HG03469 (cell line): ENCODE data around the gene LMNA.

Source experiments
- ATAC-seq: cut with Tn5 transposase; IDR thresholded peaks from one replicate; pipeline ENCODE4 v1.9.1; 2021; ENCODE audit warnings: mild to moderate bottlenecking, moderate library complexity, moderate number of reproducible peaks; ENCODE audit not compliant: unreplicated experiment

LMNA gene

DNA sequence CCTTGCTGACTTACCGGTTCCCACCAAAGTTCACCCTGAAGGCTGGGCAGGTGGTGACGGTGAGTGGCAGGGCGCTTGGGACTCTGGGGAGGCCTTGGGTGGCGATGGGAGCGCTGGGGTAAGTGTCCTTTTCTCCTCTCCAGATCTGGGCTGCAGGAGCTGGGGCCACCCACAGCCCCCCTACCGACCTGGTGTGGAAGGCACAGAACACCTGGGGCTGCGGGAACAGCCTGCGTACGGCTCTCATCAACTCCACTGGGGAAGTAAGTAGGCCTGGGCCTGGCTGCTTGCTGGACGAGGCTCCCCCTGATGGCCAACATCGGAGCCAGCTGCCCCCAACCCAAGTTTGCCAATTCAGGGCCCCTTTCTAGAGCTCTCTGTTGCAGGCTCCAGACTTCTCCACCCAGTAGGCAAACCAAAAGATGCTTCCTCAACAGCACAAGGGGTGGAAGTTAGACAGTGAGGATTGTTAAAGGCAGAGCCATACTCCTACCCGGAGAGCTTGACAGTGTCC is 22.5 kb downstream of the LMNA start:
- ATAC-seq: no peak

GRCh38 chr1:156138458-156138867 is 24.0 kb downstream of the LMNA start:
- no peak for ATAC-seq

DNA sequence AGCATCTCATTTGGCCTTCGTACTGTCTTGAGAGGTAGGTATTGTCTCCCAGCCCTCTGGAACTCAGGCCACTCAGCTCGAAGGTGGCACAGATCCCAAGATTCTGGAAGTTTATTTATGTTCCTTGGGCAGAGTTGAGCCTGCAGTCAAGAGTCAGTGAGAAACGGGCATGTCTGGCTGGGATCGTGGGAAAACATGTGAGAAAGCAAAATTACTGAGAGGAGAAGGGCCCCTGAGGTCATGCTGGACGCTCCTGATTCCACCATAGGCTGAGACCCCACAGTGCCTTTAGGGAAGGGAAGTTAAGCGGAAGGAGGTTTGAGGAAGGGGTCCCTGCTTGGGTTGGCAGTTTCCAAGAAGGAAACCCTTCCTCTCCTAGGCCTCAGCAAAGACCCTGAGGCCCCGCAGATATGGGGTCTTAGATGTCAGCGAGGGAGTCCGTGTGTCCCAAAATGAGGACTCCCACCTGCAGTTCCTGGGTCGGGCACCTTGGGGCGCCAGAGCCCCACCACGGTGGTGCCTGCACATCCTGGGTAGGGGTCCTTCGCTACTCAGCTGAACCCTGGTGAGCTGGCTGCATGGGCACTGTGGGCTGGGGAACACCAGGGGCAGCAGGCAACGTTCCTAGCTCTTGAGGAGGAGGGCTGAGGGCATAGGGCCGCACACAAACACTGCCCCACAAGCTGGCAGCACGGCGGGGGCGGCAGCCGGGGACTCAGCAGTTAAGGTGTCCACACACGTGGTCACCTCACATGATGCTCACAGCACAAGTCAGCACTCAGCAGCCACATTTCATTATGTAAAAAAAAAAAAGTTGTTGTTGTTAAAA is 26.6 kb downstream of the LMNA start:
- no peak for ATAC-seq

GRCh38 chr1:156143765-156144489 is 29.4 kb downstream of the LMNA start:
- no peak for ATAC-seq

- ATAC-seq: no peak
Observed at GRCh38 chr1:156144742-156145141, 30.2 kb downstream of the LMNA start.

- ATAC-seq: no peak
Observed at GRCh38 chr1:156145650-156146019, 31.1 kb downstream of the LMNA start.

DNA sequence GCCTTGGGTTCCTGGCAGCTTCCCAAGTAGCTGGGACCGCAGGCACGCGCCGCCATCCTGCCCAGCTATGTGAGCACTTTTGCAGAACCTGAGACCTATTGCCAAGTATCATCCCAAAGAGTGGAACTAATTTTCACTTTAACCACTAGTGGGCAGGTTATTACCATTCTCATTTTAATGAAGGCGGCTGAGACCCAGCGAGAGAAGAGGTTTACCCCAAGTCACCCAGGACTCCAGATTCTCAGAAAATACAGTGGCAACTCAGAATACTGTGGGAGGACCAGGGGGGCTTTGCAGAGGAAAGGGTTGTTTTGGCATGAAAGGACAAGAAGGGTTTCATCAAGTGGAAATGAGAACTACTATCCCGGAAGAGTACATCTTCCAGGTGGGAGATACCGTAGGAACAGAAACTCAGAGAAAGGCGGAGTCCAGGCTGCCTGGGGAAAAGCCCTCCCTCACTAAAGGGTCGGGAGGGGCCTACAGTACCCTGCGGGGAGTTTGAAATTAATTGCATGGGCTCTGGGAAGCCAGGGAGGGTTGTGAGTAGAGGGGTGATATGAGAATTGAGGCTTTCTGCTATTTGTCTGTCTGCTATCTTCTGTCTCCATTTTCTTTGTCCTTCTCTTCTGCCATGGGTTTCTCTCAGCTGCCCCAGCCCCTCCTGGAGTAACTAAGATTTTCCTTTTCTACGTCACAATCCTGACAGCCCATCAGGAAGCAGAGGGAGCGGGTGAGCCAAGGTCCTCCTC is 31.7 kb downstream of the LMNA start:
- ATAC-seq: no peak

DNA sequence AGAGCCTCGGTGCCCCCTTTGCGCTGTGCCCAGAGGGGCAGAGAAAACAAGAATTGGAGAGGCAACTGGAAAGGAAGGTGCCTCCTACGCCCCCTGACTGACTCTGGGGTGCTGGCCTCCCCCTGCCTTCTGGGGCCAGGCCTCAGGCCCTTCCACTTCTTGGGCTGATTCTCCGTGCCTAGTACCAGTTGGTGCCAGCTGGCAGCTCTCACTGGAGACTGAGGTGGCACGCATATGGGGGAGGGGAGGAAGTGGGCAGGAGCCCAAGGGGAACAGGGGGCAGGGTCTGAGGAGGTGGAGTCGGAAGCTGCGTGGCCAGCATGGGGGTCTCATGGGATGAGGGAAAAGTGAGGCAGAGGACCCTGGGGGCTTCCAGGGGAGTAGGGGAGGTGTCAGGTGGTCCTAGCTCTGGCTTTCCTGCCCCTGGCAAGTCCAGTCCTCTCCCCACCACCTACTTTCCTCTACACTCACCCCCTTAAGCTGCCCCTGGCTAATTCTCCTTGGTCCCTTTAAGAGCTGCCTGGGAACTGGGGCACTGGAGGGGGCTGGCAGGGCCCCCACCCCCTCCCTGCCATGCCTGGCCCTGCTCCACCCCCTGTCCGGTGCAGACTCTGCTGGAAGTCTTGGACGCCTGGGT is 32.4 kb downstream of the LMNA start:
- ATAC-seq: no peak

GRCh38 chr1:156148216-156148615 is 33.7 kb downstream of the LMNA start:
- ATAC-seq: no peak

DNA sequence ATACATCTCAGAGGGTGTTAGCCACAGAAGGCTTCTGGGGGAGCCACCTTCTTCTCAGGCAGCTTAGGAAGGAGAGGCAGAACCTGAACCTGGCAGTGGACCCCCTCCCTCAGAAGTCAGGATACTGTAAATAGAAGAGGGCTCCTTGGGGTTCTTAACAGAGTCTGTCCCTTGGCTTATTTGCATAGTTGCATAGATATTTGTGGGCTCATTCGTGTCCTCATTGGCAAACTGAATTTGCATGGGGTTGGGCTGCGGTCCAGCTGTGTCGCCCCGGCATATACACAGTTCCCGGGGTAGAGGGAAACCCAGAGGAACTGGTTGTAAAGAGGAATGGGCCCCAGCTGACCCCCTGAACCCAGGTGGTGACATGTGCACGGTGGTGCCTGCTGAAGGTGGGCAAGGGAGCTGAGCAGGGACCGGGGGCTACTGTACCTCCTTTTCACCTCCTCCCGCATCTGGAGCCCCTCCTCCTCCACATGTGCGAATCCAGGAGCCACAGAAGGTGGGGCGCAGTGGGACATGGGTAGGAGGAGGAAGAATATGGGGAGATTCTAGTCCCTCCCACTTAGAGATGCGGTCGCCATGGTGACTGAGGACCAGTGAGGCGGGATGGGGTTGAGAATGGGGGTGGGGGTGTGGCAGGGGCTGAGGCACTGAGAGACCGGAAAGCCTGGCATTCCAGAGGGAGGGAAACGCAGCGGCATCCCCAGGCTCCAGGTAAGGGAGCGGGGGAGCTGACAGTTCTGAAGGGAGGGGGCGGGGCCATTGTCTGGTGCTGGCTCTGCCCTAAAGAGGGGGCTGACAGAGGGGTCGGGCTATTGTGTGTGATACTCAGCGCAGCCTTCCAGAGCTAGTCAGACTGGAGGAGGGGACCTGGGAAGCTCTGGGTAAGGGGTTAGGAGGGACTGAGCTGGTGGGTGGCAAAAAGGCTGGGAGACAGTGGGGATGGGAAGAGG is 35.1 kb downstream of the LMNA start:
- ATAC-seq: no peak

- no peak for ATAC-seq
Observed at GRCh38 chr1:156150333-156151011, 36.0 kb downstream of the LMNA start.

DNA sequence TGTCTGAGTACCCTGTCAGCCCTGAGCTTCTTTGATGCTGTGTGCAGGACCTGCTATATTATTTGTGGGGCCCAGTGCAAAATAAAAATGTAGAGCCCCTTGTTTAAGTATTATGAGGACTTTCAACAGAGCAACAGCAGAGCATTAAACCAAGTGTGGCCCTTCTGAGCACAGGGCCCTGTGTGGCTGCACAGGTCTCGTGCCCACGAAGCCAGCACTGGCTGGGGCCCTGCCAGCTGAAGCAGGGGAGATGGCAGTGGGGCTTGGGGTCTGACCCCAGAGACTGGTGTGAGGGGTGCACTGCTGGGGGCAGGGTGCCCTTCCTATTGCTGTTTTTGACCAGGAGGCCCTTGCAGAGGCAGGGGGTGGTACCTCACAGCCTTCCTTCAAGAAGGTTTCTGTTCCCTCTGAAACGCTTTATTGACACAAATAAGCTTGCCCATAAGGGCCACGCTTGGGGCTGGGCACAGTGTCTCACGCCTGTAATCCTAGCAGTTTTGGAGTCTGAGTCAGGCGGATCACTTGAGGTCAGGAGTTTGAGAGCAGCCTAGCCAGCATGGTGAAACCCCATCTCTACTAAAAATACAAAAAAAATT is 36.7 kb downstream of the LMNA start:
- no peak for ATAC-seq

GRCh38 chr1:156152628-156153027 is 38.1 kb downstream of the LMNA start:
- ATAC-seq: no peak

DNA sequence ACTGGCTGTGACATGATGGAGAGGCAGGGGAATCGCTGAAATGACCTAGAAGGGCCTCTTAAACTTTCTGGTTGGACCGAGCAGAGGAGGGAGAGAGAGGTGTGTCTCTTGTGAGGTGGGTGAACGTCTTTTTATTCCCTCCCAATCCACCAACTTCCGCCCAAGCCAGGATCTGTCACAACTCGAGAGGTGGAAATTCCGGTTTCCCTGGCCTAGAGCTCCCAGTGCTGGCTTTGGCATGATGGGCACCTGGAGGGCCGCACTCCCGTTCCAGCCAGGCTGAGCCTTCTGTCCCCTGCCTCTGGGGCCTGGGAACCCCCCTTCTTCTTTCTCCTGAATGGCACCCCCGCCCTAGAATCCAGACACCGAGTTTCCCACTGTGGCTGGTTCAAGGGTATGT is 38.9 kb downstream of the LMNA start, which contains the start of gene SEMA4A:
TSS of gene SEMA4A (plus strand) at position 224 of the 400 bp plus-strand sequence. CDS start 994 bp downstream, outside the sequence.
- ATAC-seq: no peak

DNA sequence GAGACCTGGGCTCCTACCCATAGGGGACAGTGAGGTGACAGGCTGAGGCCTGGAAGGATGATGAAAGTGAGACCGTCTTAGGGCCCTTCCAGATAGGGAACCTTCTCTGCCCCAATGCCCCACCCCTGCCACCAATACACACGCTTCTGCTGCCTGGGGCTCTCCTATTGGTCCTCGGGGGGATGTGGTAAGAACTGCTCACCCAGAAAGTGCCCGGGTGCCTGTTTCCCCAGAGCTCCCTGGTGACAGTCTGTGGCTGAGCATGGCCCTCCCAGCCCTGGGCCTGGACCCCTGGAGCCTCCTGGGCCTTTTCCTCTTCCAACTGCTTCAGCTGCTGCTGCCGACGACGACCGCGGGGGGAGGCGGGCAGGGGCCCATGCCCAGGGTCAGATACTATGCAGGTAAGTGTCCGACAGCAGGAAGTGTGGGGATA is 39.8 kb downstream of the LMNA start:
- ATAC-seq: no peak

- no peak for ATAC-seq
Observed at GRCh38 chr1:156155756-156156510, 41.4 kb downstream of the LMNA start.

DNA sequence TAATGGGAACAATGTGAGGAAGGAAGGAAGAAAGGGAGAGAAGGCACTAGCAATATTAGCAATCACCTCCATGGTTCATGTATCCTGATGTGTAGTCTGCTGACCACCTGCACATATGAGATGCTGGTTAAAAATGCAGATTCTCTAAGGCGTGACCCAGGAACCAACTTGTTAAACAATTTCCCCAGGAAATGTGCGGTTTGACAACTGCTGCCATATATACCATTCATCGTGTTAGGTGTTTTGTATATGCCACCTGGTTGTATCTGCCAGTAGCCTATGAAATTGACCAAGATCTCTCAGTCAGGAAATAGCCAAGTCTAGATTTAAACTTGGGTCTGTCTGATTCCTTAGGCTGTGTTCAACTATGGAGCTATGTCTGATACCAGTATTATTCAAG is 43.0 kb downstream of the LMNA start:
- no peak for ATAC-seq

- ATAC-seq: no peak
Observed at GRCh38 chr1:156157966-156158365, 43.5 kb downstream of the LMNA start.
